OCI-LY7 (cell line): ENCODE results near the gene FKBP2. TPM values are rescaled to one million over a fixed set of nuclear protein-coding genes. Genes with fewer than 3 reads are reported as not detected.
A peak's percentile ranks its signal among the peaks of the same experiment; 100 is the strongest.

Source experiments
- BruUV-seq: library from RNA; stranded (reverse); fragments of 400-500 nt; replicated peaks from 2 replicates; lab custom pipeline; 2021; lab: Mats Ljungman, UMichigan
- CTCF ChIA-PET: fragments of 300-600 bp; sonication (Branson Sonifier 250); formaldehyde crosslinking; loops from one replicate; lab custom pipeline; 2022; ENCODE audit warnings: antibody characterized with exemption; ENCODE audit not compliant: unreplicated experiment; lab: Charles Lee
- POLR2A ChIA-PET: fragments of 300-600 bp; sonication (Branson Sonifier 250); formaldehyde crosslinking; loops from one replicate; lab custom pipeline; 2022; ENCODE audit warnings: antibody characterized with exemption; lab: Charles Lee
- DNase-seq: peaks from one replicate; pipeline ENCODE4 v3.0.0-alpha.2; 2015; ENCODE audit warnings: low spot score
- H2AFZ ChIP-seq: fragments of 200-600 bp; sonication (generic), shearing (Covaris generic); 2 replicates; pipeline ENCODE4 v1.6.1; 2014; ENCODE audit warnings: mild to moderate bottlenecking, antibody characterized with exemption, low read length, moderate library complexity
- H3K27ac ChIP-seq: fragments of 200-600 bp; sonication (generic); 2 replicates; pipeline ENCODE4 v1.5.1; 2014; ENCODE audit warnings: mixed run types, low read depth, mild to moderate bottlenecking, moderate library complexity, low read length, inconsistent platforms; ENCODE audit not compliant: poor library complexity, severe bottlenecking
- H3K36me3 ChIP-seq: fragments of 200-600 bp; sonication (generic); 2 replicates; pipeline ENCODE4 v1.6.1; 2014; ENCODE audit warnings: mild to moderate bottlenecking, antibody characterized with exemption, low read length, moderate library complexity, mixed read lengths; ENCODE audit not compliant: insufficient read depth
- H3K4me1 ChIP-seq: fragments of 200-600 bp; sonication (generic); 2 replicates; pipeline ENCODE4 v1.5.1; 2014; ENCODE audit warnings: mild to moderate bottlenecking, low read length; ENCODE audit not compliant: insufficient read depth, poor library complexity, severe bottlenecking
- H3K4me2 ChIP-seq: fragments of 200-600 bp; sonication (generic); 2 replicates; pipeline ENCODE4 v1.6.1; 2014; ENCODE audit warnings: mild to moderate bottlenecking, low read length
- H3K4me3 ChIP-seq: fragments of 200-600 bp; sonication (generic); 2 replicates; pipeline ENCODE4 v1.5.1; 2014; ENCODE audit warnings: mild to moderate bottlenecking, low read depth, low read length; ENCODE audit not compliant: poor library complexity, severe bottlenecking
- H3K79me2 ChIP-seq: fragments of 200-600 bp; sonication (generic); 2 replicates; pipeline ENCODE4 v1.6.1; 2016; ENCODE audit warnings: low read depth, mild to moderate bottlenecking, low read length, moderate library complexity, mixed read lengths; ENCODE audit not compliant: insufficient read depth
- H3K9me2 ChIP-seq: fragments of 200-600 bp; sonication (generic); 2 replicates; pipeline ENCODE4 v1.6.1; 2016; ENCODE audit warnings: mild to moderate bottlenecking, low read length, mixed read lengths; ENCODE audit not compliant: insufficient read depth
- H3K9me3 ChIP-seq: fragments of 200-600 bp; sonication (generic); 2 replicates; pipeline ENCODE4 v1.6.1; 2014; ENCODE audit warnings: mild to moderate bottlenecking, mixed run types, low read length, mixed read lengths
- H4K20me1 ChIP-seq: fragments of 200-600 bp; sonication (generic); 2 replicates; pipeline ENCODE4 v1.6.1; 2014; ENCODE audit warnings: mild to moderate bottlenecking, antibody characterized with exemption, low read length, moderate library complexity, mixed read lengths; ENCODE audit not compliant: insufficient read depth
- CTCF ChIP-seq: fragments of 200-600 bp; sonication (generic); conservative IDR thresholded peaks from 2 replicates; pipeline ENCODE4 v1.5.1; 2014; ENCODE audit warnings: mild to moderate bottlenecking, antibody characterized with exemption, low read length, moderate library complexity, mixed read lengths
- EZH2phosphoT487 ChIP-seq: fragments of 200-600 bp; sonication (generic); IDR thresholded peaks from 2 replicates; pipeline ENCODE4 v1.6.1; 2018; ENCODE audit warnings: low read depth, borderline replicate concordance, mild to moderate bottlenecking, mixed run types, antibody characterized with exemption, low read length, moderate library complexity, mixed read lengths
- intact Hi-C: fragments of 100-400 bp; cut with micrococcal nuclease; formaldehyde crosslinking; loops from one replicate; pipeline ENCODE4 v1.10.0; 2022; ENCODE audit not compliant: unreplicated experiment
- total RNA-seq, 2 experiments: library from RNA; depleted of rRNA in 1 of 2; stranded (reverse); fragments of >200 nt in 1 of 2; shearing (Covaris generic) in 1 of 2; gene quantifications; 2 replicates each; pipeline ENCODE4 v1.2.3, GENCODE V29; 2014 to 2022

FKBP2 gene
- total RNA-seq, 2 experiments from 2014 or later: 45.5 to 57.3 TPM

- intact Hi-C loops: no loop called here
- H3K9me3 ChIP-seq: no peaks in the 10 kb centered on the region
- H2AFZ ChIP-seq: peak overlapping the region; percentile 88
- peak overlapping the region; percentile 66 for H3K27ac ChIP-seq
- DNase-seq: no peak
- ChIA-PET POLR2A (interaction anchor here (0.8 kb wide), 1 partner anchor 18 kb away, joined by 3 read pairs; no protein-coding TSS in a partner anchor), CTCF (no interaction called here)
- peaks cover 23% of the 10 kb centered on the region for H3K36me3 ChIP-seq
- no peaks in the 10 kb centered on the region for H3K9me2 ChIP-seq
- no peaks in the 10 kb centered on the region for H4K20me1 ChIP-seq
- peak overlapping the region; percentile 71 for H3K4me3 ChIP-seq
- no TSS peak for BruUV-seq
- TF ChIP-seq EZH2phosphoT487: no peak
- no peak for TF ChIP-seq CTCF
- H3K79me2 ChIP-seq: peaks cover 17% of the 10 kb centered on the region
- H3K4me2 ChIP-seq: peak overlapping the region; percentile 95
- H3K4me1 ChIP-seq: peaks cover 62% of the 10 kb centered on the region
These were observed 7.0 kb downstream of the FKBP2 start for GRCh38 chr11:64247729-64248531.

- Histone ChIP-seq H3K9me2 (no peaks in the 10 kb centered on the region), H3K4me2 (no peak overlapping the region), H3K79me2 (peaks cover 17% of the 10 kb centered on the region), H3K4me1 (peaks cover 65% of the 10 kb centered on the region), H2AFZ (no peak overlapping the region), H3K9me3 (no peaks in the 10 kb centered on the region), H3K4me3 (no peak overlapping the region), H4K20me1 (no peaks in the 10 kb centered on the region), H3K36me3 (peaks cover 16% of the 10 kb centered on the region), H3K27ac (no peak overlapping the region)
- CTCF ChIA-PET: no interaction called here
- DNase-seq: no peak
- TF ChIP-seq CTCF: no peak
- no peak for TF ChIP-seq EZH2phosphoT487
- BruUV-seq: no TSS peak
- POLR2A ChIA-PET: no interaction called here
- intact Hi-C loops: no loop called here
These were observed 7.7 kb downstream of the FKBP2 start for GRCh38 chr11:64248578-64248977.

- Histone ChIP-seq H3K4me3 (no peak overlapping the region), H3K4me2 (peak overlapping the region; percentile 24; the same call in 1 of the 2 replicates), H3K4me1 (peaks cover 64% of the 10 kb centered on the region), H3K9me2 (no peaks in the 10 kb centered on the region), H4K20me1 (no peaks in the 10 kb centered on the region), H3K9me3 (no peaks in the 10 kb centered on the region), H3K36me3 (peaks cover 12% of the 10 kb centered on the region), H2AFZ (no peak overlapping the region), H3K27ac (no peak overlapping the region), H3K79me2 (peaks cover 17% of the 10 kb centered on the region)
- TF ChIP-seq EZH2phosphoT487: no peak
- no peak for TF ChIP-seq CTCF
- intact Hi-C loops: no loop called here
- POLR2A ChIA-PET: no interaction called here
- no TSS peak for BruUV-seq
- no peak for DNase-seq
- CTCF ChIA-PET: interaction anchor here (0.8 kb wide), 1 partner anchor 9 kb away, joined by 3 read pairs; no protein-coding TSS in a partner anchor
These were observed 8.1 kb downstream of the FKBP2 start for GRCh38 chr11:64249038-64249437.
